HUDEP-2 (cell line): ENCODE results near the gene FOXL2.
"Not testable (repeated sequence)": the region's sequence is repeated elsewhere in the genome, so short reads cannot be mapped to it uniquely, and the experiment has no call there.

ENCODE experiments used
- DNase-seq, 76 experiments: peaks; one replicate each; lab custom pipeline; 2025; ENCODE audit not compliant: unreplicated experiment in 76 of 76; lab: John Stamatoyannopoulos, UW

Gene FOXL2

GRCh38 chr3:138933981-138934691 is 12.8 kb downstream of the FOXL2 start:
- no peak for DNase-seq

GRCh38 chr3:138933068-138933668 is 13.8 kb downstream of the FOXL2 start:
- no peak for DNase-seq

DNA sequence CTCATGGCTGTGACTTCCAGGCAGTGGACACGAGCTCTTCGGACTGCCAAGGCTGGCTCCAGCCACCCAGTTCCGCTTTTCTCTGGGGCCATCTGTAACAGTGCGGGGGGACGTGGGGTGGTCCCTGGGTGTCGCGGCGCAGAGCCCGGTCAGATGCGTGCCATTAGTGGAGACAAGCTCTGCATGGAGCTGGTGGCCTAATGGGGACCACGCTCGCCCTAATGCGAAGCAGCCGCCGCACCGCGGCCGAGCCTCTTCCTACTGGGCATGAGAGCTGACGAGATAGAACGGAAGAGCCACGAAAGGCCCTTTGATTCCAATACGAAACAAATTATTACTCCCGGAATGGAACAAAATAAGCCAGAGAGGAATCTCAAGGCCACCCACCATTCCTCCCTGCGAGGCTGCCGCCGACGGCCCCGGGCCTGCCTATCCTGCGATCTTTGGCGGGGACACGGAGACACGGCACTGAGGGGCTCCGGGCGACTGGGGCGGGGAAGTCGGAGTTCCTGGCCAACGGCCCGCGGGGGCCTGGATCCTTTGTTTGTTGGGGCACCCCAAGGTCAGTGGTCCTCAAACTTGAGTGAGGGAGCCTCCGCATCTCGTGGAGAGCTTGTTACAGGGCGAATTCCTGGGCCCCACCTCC is 18.1 kb downstream of the FOXL2 start:
- DNase-seq: no peak

DNA sequence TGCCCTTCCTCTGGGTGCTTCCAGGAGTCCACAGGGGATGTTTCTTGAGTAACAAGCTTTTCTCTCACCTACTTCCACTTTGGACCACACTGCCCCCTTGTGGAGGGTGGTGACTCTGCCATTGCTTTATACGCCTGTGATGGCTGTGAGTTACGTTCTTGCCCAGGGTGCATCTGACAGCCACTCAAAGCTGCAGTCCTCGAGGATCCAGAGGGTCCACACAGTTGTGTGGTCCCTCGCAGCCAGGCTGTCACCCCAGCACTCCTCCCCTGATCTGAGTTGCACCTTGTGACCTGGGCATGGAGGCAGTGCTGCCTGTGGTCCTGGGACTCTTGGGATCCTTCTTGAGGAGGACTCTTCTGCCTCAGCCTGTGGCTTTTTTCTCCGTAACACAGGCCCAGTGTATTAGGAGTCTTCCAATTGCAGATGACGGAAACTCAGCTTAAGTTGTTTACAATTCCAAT is 23.4 kb downstream of the FOXL2 start:
- DNase-seq: peak in 72 of 76 experiments; percentile 9 to 89 (median 64)

DNA sequence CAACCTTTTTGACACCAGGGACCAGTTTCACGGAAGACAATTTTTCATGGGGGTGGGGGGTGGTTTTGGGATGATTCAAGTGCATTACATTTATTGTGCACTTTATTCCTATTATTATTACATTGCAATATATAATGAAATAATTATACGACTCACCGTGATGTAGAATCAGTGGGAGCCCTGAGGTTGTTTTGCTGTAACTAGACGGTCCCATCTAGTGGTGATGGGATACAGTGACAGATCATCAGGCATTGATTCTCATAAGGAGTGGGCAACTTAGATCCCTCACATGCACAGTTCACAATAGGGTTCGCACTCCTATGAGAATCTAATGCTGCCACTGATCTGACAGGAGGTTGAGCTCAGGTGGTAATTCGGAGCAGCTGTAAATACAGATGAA is 24.5 kb downstream of the FOXL2 start:
- not testable (repeated sequence) for DNase-seq

DNA sequence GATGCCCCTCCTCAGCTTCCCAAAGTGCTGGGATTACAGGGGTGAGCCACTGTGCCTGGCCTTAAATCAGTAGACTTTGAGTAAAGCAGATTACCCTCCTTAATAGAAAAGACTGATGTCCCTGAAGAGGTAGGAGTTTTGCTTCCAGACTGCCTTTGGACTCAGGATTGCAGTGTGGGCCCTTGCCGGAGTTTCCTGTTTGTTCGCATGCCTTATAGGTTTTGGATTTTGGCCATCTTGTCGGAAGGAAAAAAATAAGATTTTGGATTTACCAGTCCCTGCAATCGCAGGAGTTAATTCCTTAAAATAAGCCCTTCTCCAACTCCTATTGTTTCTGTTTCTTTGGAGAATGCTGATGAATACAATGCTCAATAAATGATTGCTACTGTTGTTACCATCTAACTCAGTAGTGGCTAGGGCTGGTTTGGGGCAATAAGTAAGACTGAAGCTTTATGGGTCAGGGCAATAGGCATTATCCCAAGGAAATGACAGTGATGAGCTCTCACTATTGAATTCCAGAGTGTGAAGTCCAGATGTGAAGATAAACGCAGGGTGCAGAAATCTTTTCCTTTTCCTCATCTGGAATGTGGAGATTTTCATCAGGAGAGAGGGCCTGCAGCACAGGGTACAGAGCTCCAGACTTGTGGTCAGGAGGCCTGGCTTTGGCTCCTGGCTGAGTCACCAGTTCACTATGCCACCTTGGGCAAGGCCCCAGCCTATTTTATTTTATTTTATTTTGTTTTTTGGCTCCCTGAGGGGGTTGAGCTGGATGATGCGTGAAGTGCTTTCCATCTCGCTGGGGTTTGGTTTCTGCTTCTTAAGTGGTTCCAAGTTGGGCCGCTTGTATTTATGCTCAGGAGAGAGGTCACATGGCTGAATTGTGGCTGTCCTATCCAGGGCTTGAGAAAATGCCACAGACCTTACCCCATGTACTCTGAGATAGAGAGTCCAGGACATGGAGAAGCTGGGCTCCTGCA is 25.3 kb downstream of the FOXL2 start:
- DNase-seq: no peak

GRCh38 chr3:138919325-138919724 is 27.6 kb downstream of the FOXL2 start:
- no peak for DNase-seq

DNA sequence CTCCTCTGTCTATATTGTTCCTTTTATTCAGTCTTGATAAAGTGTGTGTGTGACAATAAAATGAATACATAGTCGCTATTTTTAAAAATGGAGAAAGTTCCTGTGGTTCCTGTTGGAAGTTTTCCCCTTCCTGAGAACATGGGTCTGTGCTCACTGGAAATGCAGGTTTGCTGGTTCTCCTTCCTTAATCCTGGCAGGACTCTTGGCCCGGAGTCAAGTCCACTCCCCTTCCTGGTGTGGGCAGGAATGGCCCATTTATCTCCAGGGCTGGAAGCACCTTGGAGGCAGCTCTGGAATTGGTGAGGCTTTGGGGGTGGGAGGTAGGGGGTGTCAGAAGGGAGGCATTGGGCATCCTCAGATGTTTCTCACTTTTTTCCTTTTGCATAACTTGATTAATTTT is 30.1 kb downstream of the FOXL2 start:
- DNase-seq: no peak

GRCh38 chr3:138915503-138916498 is 31.1 kb downstream of the FOXL2 start:
- DNase-seq: peak in 75 of 76 experiments; percentile 27 to 96 (median 85)

DNA sequence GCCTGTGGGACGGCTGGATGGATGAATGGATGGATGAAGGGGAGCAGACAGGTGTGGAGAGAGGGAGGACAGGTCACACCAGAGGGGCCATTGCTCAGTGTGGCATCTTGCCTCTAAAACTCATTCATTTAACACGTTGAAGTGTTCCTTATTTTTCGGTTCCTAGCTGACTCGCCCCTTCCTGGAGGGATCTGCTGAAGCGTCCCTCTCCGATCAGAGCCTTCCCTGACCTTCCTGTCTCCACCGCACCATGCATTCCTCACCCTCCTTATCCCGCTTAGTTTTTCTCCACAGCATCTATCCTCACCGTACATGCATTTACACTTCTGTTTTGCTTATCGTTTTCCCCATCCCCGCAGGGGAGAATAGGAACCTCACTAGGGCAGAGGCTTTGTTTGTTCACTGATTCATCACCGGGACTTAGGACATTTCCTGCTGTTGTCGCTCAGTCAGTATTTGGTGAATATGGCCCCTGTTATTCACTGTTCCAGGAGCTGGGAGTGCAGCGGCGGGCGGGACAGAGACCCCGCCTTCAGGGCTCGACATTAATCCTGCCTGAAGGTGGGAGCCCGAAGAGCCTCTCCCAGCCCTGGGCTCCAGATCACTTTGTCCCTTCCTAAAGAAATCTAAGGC is 32.0 kb downstream of the FOXL2 start:
- peak in 1 of 76 experiments; percentile 66 for DNase-seq

DNA sequence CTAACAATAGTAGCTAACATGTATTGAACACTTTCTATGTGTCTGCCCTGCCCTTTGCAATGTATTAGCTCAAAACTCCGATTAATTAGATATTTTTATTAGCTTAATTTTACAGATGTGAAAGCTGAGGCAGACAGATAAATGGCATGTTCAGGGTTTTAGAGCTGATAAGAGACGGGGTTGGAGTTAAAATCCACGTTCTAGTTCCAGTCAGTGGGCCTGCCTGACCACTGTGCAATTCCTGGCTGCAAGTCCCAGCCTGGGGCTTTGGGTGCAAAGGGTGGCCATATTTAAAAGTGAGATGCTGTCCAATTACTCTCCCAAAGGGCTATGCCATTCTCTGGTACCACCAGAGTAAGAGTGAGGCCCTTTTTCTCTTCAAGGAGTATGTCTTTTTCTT is 33.2 kb downstream of the FOXL2 start:
- no peak for DNase-seq

GRCh38 chr3:138912237-138912636 is 34.7 kb downstream of the FOXL2 start:
- peak in 51 of 76 experiments; percentile 2 to 67 (median 25) for DNase-seq

- no peak for DNase-seq
Observed at GRCh38 chr3:138911621-138912020, 35.3 kb downstream of the FOXL2 start.

DNA sequence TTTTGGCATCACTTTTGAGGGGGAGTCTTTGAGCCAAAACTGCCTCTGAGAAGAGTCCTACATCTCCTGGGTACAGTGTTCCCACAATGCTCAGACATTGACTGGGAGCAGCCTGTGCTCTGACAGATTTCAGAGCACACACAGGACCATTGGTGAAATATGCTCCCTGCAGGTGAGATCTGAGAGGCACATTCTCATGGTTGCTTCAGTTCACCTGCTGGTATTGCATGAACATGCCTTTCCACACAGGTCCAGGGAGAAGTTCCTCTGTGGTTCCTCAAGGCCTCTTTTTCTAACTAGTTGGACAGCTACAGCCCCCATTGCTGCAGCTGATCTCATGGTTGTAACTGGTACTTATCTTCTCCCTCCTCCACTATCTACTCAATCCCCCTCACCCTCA is 37.0 kb downstream of the FOXL2 start:
- no peak for DNase-seq

DNA sequence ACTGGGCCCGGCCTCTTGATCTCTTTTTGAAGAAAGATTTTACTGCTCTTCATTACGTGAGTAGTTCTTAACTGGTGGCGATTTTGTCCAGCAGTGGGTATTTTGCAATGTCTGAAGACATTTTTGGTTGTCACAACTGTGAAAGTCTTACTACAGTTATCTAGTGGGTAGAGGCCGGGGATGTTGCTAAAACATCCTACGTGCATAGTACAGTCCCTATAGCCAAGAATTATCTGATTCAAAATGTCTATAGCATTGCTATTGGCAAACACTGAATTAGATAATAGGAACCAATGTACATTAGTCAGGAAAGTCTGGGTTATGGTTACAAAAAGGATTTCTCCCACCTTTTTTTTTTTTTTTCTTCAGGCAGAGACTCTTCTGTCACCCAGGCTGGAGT is 38.1 kb downstream of the FOXL2 start:
- DNase-seq: no peak

GRCh38 chr3:138907539-138907938 is 39.4 kb downstream of the FOXL2 start:
- no peak for DNase-seq

- DNase-seq: no peak
Observed at GRCh38 chr3:138902171-138902570, 44.8 kb downstream of the FOXL2 start.

DNA sequence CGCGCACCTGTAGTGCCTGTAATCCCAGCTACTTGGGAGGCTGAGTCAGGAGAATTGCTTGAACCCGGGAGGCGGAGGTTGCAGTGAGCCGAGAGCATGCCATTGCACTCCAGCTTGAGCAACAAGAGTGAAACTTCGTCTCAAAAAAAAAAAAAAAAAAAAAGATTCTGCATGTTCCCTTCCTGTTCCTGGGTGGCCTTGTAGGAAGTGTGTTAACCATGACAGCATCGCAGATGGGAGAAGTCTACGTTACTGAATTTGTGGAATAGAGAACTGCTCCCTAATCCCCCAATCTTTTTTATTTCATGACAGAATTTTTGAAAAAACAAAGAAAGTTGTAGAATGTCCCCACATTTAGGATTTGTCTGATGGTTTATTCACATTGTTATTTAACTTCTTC is 45.4 kb downstream of the FOXL2 start:
- DNase-seq: no peak

DNA sequence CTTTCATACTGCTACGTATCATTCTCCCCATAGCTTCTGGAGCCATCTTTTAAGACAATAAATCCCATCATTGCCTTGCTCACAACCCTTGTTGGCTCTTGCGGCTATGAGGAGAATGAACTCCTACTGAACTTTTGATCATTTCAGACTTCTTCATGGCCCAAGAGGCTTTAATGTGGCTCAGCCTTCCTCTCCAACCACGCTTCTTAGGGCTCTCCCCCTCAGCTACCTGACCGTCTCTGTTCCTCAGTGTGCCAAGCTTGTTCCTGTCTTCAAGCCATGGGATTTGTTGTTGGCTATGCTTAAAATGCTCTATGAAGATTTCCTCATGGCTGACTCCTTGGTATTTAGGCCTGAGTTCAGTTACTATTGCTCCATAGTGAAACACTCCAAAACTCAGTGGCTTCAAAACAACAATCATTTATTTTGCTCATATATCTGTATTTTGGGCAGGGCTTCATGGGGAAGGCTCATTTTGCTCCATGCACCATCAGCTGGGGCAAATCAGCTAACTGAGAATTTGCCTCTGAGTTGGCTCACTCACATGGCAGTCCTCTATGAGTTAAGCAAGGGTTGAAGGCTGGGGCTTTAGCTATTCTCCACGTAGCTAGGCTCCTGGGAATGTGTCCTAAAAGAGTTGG is 47.5 kb downstream of the FOXL2 start:
- no peak for DNase-seq
